Measurements from ENCODE around the gene MSH6.

MSH6 gene

DNA sequence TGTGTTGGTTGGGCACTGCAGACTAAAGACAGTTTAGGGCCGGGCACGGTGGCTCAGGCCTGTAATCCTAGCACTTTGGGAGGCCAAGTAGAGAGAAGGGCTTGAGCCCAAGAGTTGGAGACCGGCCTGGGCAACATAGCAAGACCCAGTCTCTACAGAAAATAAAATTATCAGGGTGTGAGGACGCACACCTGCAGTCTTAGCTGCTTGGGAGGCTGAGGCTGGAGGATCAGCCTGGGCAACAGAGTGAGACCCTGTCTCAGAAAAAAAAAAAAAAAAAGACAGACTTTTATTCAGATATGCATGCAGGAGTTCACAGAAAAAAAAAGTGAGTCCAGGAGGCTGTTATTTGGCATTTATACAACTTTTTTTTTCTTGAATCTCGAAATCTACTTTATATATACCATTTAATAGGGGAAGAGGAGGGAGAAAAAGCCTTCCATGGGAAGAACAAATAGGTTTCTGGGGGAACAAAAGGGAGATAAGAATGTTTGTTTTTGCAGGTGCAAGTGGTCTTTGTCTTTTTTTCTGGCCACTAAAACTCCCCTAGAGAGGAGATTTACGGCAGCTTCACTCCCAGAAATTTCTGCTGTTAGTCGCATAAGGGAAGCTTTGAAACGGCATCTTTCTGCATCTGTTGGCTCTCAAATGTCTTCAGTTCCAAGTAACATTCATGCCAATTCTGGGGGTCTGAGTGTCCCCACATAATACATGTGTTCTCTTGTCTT, 4.1 kb upstream of the MSH6 start:
- TF ChIP-seq CTCF (conservative IDR thresholded peaks at IDR 0.05; ENCODE audit: control insufficient read depth, insufficient read depth, low read depth, low read length): no peak
- no peak for DNase-seq (ENCODE audit: low read depth)
- H3K4me3 ChIP-seq (ENCODE audit: control insufficient read depth, low read depth, low read length): no peak overlapping the region

- DNase-seq (ENCODE audit: low read depth): no peak
- H3K4me3 ChIP-seq (ENCODE audit: control insufficient read depth, low read depth, low read length): no peak overlapping the region
- no peak for TF ChIP-seq CTCF (conservative IDR thresholded peaks at IDR 0.05; ENCODE audit: control insufficient read depth, insufficient read depth, low read depth, low read length)
Measured at GRCh38 chr2:47779426-47779790, 3.5 kb upstream of the MSH6 start.

DNA sequence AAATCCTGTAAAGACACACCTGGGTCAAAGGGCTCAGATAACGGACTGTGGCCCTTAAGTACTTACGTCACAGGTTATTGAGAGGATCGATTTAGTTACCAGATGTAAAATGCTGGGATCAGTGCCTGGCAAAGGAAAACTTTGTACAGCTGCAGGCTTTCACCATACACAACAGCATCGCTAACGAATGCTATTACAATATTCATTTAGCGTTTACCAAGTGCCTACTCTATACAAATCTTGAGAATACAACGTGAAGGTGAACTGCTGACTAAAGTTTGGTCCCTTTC, 619 bp upstream of the MSH6 start:
- H3K4me3 ChIP-seq (ENCODE audit: control insufficient read depth, low read depth, low read length): peak overlapping the region; percentile 65
- no peak for TF ChIP-seq CTCF (conservative IDR thresholded peaks at IDR 0.05; ENCODE audit: control insufficient read depth, insufficient read depth, low read depth, low read length)
- DNase-seq (ENCODE audit: low read depth): no peak

GRCh38 chr2:47783486-47784351, 774 bp downstream of the MSH6 start:
- peak overlapping the region; percentile 63 for H3K4me3 ChIP-seq (ENCODE audit: control insufficient read depth, low read depth, low read length)
- DNase-seq (ENCODE audit: low read depth): peak; percentile 34
- no peak for TF ChIP-seq CTCF (conservative IDR thresholded peaks at IDR 0.05; ENCODE audit: control insufficient read depth, insufficient read depth, low read depth, low read length)

- peak; percentile 25 for DNase-seq (ENCODE audit: low read depth)
- no peak for TF ChIP-seq CTCF (conservative IDR thresholded peaks at IDR 0.05; ENCODE audit: control insufficient read depth, insufficient read depth, low read depth, low read length)
- H3K4me3 ChIP-seq (ENCODE audit: control insufficient read depth, low read depth, low read length): peak overlapping the region; percentile 63
Measured at GRCh38 chr2:47784352-47784851, 1.5 kb downstream of the MSH6 start.

GRCh38 chr2:47785986-47786385, 3.0 kb downstream of the MSH6 start:
- DNase-seq (ENCODE audit: low read depth): peak; percentile 56
- no peak for TF ChIP-seq CTCF (conservative IDR thresholded peaks at IDR 0.05; ENCODE audit: control insufficient read depth, insufficient read depth, low read depth, low read length)
- no peak overlapping the region for H3K4me3 ChIP-seq (ENCODE audit: control insufficient read depth, low read depth, low read length)
